GM12878 (cell line): ENCODE data around the gene RPL27. TPM values are rescaled to one million over a fixed set of nuclear protein-coding genes. Genes with fewer than 3 reads are reported as not detected.

ENCODE experiments used
- BCL11A ChIP-seq: IDR thresholded peaks from 2 replicates; pipeline ENCODE4 v1.6.1; 2011; ENCODE audit warnings: low read depth, low read length
- CBFB ChIP-seq: IDR thresholded peaks from 2 replicates; pipeline ENCODE4 v1.6.1; 2016; ENCODE audit warnings: antibody characterized with exemption, low read depth
- CHD1 ChIP-seq: IDR thresholded peaks from 2 replicates; pipeline ENCODE4 v1.6.1; 2012; ENCODE audit warnings: low read depth, low read length, improper control_type of control experiment
- CREB1 ChIP-seq: IDR thresholded peaks from 2 replicates; pipeline ENCODE4 v1.6.1; 2012; ENCODE audit warnings: low read depth, mild to moderate bottlenecking, inconsistent platforms
- ESRRA ChIP-seq: IDR thresholded peaks from 2 replicates; pipeline ENCODE4 v1.6.1; 2012; ENCODE audit warnings: mild to moderate bottlenecking, low read length, improper control_type of control experiment
- HCFC1 ChIP-seq: fragments of 150-350 bp; IDR thresholded peaks from 2 replicates; pipeline ENCODE4 v1.6.1; 2014; ENCODE audit warnings: low read length
- MTA2 ChIP-seq: fragments of 450-650 bp; IDR thresholded peaks from 2 replicates; pipeline ENCODE4 v1.6.1; 2016; ENCODE audit warnings: low read depth, mild to moderate bottlenecking, moderate library complexity
- MYB ChIP-seq: fragments of 150-350 bp; IDR thresholded peaks from 2 replicates; pipeline ENCODE4 v1.6.1; 2014; ENCODE audit warnings: mild to moderate bottlenecking, low read depth, low read length, borderline replicate concordance
- NFIC ChIP-seq: IDR thresholded peaks from 2 replicates; pipeline ENCODE4 v1.6.1; 2012; ENCODE audit warnings: low read depth, mild to moderate bottlenecking, inconsistent platforms, low read length, moderate library complexity
- NFYB ChIP-seq: IDR thresholded peaks from 2 replicates; pipeline ENCODE4 v1.6.1; 2011; ENCODE audit warnings: low read depth, mild to moderate bottlenecking, low read length, improper control_type of control experiment, moderate library complexity; ENCODE audit not compliant: insufficient read depth
- PAX5 ChIP-seq: IDR thresholded peaks from 2 replicates; pipeline ENCODE4 v1.6.1; 2011; ENCODE audit warnings: low read depth, low read length, borderline replicate concordance
- RB1 ChIP-seq: fragments of 450-650 bp; formaldehyde crosslinking; IDR thresholded peaks from 2 replicates; pipeline ENCODE4 v1.6.1; 2017; ENCODE audit warnings: mild to moderate bottlenecking, borderline replicate concordance
- SMARCA5 ChIP-seq: fragments of 450-650 bp; IDR thresholded peaks from 2 replicates; pipeline ENCODE4 v1.6.1; 2017; ENCODE audit warnings: mild to moderate bottlenecking
- SREBF1 ChIP-seq: IDR thresholded peaks from 2 replicates; pipeline ENCODE4 v1.6.1; 2012; ENCODE audit warnings: mild to moderate bottlenecking, low read length
- TARDBP ChIP-seq: IDR thresholded peaks from 2 replicates; pipeline ENCODE4 v1.6.1; 2016; ENCODE audit warnings: borderline replicate concordance
- ZBED1 ChIP-seq: IDR thresholded peaks from 2 replicates; pipeline ENCODE4 v1.6.1; 2016; ENCODE audit warnings: borderline replicate concordance
- ZNF274 ChIP-seq: IDR thresholded peaks from one replicate; pipeline ENCODE4 v1.8.0; 2011; ENCODE audit not compliant: insufficient read length, insufficient read depth
- ZNF622 ChIP-seq: fragments of 450-650 bp; IDR thresholded peaks from 2 replicates; pipeline ENCODE4 v1.6.1; 2017; ENCODE audit warnings: mild to moderate bottlenecking, inconsistent platforms
- polyA plus RNA-seq, 11 experiments: library from polyadenylated mRNA; depleted of rRNA in 4 of 11; unstranded in 6 of 11; stranded (reverse) in 5 of 11; fragments of >200 nt; fragmentation: Nextera tagmentation in 4 of 11; fragmentation: Illumina TruSeq in 1 of 11; extraction: Ambion mirVana in 4 of 11; extraction: Trizol in 1 of 11; gene quantifications; 1 replicate in 1 of 11; 2 replicates in 10 of 11; pipeline versions ENCODE4 v1.2.1 to v1.2.3, GENCODE V29; 2011 to 2016; ENCODE audit warnings: inconsistent platforms in 2 of 11, missing spikeins in 2 of 11, low read depth in 1 of 11
- total RNA-seq, 4 experiments: library from RNA; depleted of rRNA in 3 of 4; stranded (reverse); fragments of >200 nt in 3 of 4; fragmentation: Illumina TruSeq in 1 of 4; extraction: Trizol in 1 of 4; gene quantifications; 2 replicates each; pipeline versions ENCODE4 v1.2.1 to v1.2.3, GENCODE V29; 2013 to 2021
- TF ChIP-seq, protein P1 (sequence below): fragments of 450-650 bp; IDR thresholded peaks from 2 replicates; pipeline ENCODE4 v1.6.1; 2018; ENCODE audit warnings: mild to moderate bottlenecking, low read depth, moderate library complexity; ENCODE audit not compliant: partially characterized antibody
- TF ChIP-seq, protein P2 (sequence below): IDR thresholded peaks from 2 replicates; pipeline ENCODE4 v1.6.1; 2012; ENCODE audit warnings: low read depth, low read length, improper control_type of control experiment
- TF ChIP-seq, protein P3 (sequence below): fragments of 450-650 bp; IDR thresholded peaks from 2 replicates; pipeline ENCODE4 v1.6.1; 2017; ENCODE audit warnings: mild to moderate bottlenecking, low read depth, inconsistent platforms; ENCODE audit not compliant: poor library complexity, severe bottlenecking
- TF ChIP-seq, protein P4 (sequence below): fragments of 450-650 bp; IDR thresholded peaks from 2 replicates; pipeline ENCODE4 v1.6.1; 2017; ENCODE audit warnings: antibody characterized with exemption, mild to moderate bottlenecking, moderate library complexity

The RPL27 gene
- total and polyA plus RNA-seq, 10 of the 15 experiments (the other 5 are each of a cell fraction or from before 2014, with no cell fraction given), result 1,748 to 6,934 (median 3,779) TPM

- TF ChIP-seq, protein P1, sequence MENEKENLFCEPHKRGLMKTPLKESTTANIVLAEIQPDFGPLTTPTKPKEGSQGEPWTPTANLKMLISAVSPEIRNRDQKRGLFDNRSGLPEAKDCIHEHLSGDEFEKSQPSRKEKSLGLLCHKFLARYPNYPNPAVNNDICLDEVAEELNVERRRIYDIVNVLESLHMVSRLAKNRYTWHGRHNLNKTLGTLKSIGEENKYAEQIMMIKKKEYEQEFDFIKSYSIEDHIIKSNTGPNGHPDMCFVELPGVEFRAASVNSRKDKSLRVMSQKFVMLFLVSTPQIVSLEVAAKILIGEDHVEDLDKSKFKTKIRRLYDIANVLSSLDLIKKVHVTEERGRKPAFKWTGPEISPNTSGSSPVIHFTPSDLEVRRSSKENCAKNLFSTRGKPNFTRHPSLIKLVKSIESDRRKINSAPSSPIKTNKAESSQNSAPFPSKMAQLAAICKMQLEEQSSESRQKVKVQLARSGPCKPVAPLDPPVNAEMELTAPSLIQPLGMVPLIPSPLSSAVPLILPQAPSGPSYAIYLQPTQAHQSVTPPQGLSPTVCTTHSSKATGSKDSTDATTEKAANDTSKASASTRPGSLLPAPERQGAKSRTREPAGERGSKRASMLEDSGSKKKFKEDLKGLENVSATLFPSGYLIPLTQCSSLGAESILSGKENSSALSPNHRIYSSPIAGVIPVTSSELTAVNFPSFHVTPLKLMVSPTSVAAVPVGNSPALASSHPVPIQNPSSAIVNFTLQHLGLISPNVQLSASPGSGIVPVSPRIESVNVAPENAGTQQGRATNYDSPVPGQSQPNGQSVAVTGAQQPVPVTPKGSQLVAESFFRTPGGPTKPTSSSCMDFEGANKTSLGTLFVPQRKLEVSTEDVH, result peak; percentile 94
- TF ChIP-seq, protein P2, sequence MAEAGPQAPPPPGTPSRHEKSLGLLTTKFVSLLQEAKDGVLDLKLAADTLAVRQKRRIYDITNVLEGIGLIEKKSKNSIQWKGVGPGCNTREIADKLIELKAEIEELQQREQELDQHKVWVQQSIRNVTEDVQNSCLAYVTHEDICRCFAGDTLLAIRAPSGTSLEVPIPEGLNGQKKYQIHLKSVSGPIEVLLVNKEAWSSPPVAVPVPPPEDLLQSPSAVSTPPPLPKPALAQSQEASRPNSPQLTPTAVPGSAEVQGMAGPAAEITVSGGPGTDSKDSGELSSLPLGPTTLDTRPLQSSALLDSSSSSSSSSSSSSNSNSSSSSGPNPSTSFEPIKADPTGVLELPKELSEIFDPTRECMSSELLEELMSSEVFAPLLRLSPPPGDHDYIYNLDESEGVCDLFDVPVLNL, result peak; percentile 79
- peak; percentile 46 for TF ChIP-seq ZBED1
- peak; percentile 85; the same call in 1 of the 2 replicates for TF ChIP-seq RB1
- TF ChIP-seq NFYB, result peak; percentile 67; the same call in 1 of the 2 replicates
- TF ChIP-seq, protein P3, sequence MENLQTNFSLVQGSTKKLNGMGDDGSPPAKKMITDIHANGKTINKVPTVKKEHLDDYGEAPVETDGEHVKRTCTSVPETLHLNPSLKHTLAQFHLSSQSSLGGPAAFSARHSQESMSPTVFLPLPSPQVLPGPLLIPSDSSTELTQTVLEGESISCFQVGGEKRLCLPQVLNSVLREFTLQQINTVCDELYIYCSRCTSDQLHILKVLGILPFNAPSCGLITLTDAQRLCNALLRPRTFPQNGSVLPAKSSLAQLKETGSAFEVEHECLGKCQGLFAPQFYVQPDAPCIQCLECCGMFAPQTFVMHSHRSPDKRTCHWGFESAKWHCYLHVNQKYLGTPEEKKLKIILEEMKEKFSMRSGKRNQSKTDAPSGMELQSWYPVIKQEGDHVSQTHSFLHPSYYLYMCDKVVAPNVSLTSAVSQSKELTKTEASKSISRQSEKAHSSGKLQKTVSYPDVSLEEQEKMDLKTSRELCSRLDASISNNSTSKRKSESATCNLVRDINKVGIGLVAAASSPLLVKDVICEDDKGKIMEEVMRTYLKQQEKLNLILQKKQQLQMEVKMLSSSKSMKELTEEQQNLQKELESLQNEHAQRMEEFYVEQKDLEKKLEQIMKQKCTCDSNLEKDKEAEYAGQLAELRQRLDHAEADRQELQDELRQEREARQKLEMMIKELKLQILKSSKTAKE, result peak; percentile 91
- peak; percentile 96 for TF ChIP-seq CREB1
- TF ChIP-seq SMARCA5, result peak; percentile 55; the same call in 1 of the 2 replicates
- TF ChIP-seq, protein P4, sequence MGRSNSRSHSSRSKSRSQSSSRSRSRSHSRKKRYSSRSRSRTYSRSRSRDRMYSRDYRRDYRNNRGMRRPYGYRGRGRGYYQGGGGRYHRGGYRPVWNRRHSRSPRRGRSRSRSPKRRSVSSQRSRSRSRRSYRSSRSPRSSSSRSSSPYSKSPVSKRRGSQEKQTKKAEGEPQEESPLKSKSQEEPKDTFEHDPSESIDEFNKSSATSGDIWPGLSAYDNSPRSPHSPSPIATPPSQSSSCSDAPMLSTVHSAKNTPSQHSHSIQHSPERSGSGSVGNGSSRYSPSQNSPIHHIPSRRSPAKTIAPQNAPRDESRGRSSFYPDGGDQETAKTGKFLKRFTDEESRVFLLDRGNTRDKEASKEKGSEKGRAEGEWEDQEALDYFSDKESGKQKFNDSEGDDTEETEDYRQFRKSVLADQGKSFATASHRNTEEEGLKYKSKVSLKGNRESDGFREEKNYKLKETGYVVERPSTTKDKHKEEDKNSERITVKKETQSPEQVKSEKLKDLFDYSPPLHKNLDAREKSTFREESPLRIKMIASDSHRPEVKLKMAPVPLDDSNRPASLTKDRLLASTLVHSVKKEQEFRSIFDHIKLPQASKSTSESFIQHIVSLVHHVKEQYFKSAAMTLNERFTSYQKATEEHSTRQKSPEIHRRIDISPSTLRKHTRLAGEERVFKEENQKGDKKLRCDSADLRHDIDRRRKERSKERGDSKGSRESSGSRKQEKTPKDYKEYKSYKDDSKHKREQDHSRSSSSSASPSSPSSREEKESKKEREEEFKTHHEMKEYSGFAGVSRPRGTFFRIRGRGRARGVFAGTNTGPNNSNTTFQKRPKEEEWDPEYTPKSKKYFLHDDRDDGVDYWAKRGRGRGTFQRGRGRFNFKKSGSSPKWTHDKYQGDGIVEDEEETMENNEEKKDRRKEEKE, result no peak
- TF ChIP-seq SREBF1, result peak; percentile 77; the same call in 1 of the 2 replicates
- peak; percentile 42; the same call in 1 of the 2 replicates for TF ChIP-seq NFIC
- peak; percentile 89 for TF ChIP-seq HCFC1
- TF ChIP-seq ESRRA, result no peak
- TF ChIP-seq CHD1, result no peak
- peak; percentile 76 for TF ChIP-seq PAX5
- TF ChIP-seq MYB, result 0 out of 2 replicates have a peak, but pooled peaks have one; percentile 32
- peak; percentile 100 for TF ChIP-seq TARDBP
- no peak for TF ChIP-seq ZNF274
- TF ChIP-seq ZNF622, result no peak
- TF ChIP-seq BCL11A, result no peak
- peak; percentile 52 for TF ChIP-seq CBFB
- peak; percentile 91 for TF ChIP-seq MTA2
These were observed at the start of gene RPL27 (continued) for GRCh38 chr17:42997984-42998938.
